ENCODE measurements around the gene GP1BB. TPM values are rescaled to one million over a fixed set of nuclear protein-coding genes. Genes with fewer than 3 reads are reported as not detected.

Gene GP1BB
- total RNA-seq, 1 donor, result 2.1 TPM

DNA sequence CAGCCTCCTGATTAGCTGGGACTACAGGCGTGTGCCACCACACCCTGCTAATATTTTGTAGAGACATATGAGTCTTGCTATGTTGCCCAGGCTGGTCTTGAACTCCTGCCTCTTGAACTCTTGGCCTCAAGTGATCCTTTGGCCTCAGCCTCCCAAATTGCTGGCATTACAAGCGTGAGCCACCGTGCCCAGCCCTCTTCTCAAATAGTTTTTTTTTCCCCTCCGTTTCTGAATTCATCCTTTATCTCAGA lies 49.0 kb downstream of the GP1BB start:
- no peak for DNase-seq (ENCODE audit: low read depth)
- TF ChIP-seq, protein P1, sequence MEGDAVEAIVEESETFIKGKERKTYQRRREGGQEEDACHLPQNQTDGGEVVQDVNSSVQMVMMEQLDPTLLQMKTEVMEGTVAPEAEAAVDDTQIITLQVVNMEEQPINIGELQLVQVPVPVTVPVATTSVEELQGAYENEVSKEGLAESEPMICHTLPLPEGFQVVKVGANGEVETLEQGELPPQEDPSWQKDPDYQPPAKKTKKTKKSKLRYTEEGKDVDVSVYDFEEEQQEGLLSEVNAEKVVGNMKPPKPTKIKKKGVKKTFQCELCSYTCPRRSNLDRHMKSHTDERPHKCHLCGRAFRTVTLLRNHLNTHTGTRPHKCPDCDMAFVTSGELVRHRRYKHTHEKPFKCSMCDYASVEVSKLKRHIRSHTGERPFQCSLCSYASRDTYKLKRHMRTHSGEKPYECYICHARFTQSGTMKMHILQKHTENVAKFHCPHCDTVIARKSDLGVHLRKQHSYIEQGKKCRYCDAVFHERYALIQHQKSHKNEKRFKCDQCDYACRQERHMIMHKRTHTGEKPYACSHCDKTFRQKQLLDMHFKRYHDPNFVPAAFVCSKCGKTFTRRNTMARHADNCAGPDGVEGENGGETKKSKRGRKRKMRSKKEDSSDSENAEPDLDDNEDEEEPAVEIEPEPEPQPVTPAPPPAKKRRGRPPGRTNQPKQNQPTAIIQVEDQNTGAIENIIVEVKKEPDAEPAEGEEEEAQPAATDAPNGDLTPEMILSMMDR (IDR thresholded peaks at IDR 0.05; ENCODE audit: insufficient read depth, low read length), result no peak
- H3K4me3 ChIP-seq (ENCODE audit: low read depth, low read length), result no peak overlapping the region

GRCh38 chr22:19772673-19773469 lies 49.5 kb downstream of the GP1BB start:
- TF ChIP-seq, protein P1 (IDR thresholded peaks at IDR 0.05; ENCODE audit: insufficient read depth, low read length), result no peak
- DNase-seq (ENCODE audit: low read depth), result no peak
- H3K4me3 ChIP-seq (ENCODE audit: low read depth, low read length), result no peak overlapping the region

GRCh38 chr22:19773470-19774040 lies 50.2 kb downstream of the GP1BB start:
- no peak overlapping the region for H3K4me3 ChIP-seq (ENCODE audit: low read depth, low read length)
- DNase-seq (ENCODE audit: low read depth), result no peak
- TF ChIP-seq, protein P1 (IDR thresholded peaks at IDR 0.05; ENCODE audit: insufficient read depth, low read length), result no peak

Other genes starting within 250 kb of the GP1BB start
- gene UFD1, start 244.3 kb upstream of the GP1BB start, total RNA-seq (ENCODE audit: low replicate concordance), result 16.3 and 70.8 TPM in 2 replicates
- gene CDC45, start 243.6 kb upstream of the GP1BB start, total RNA-seq (ENCODE audit: low replicate concordance), result 2.3 and 22.9 TPM in 2 replicates
- 0.27 and 1.6 TPM in 2 replicates for gene CLDN5, start 199.1 kb upstream of the GP1BB start, total RNA-seq (ENCODE audit: low replicate concordance)
- gene SEPTIN5, start 9.0 kb upstream of the GP1BB start, total RNA-seq (ENCODE audit: low replicate concordance), result 18.4 and 62.3 TPM in 2 replicates
- gene TBX1, start 37.2 kb downstream of the GP1BB start, total RNA-seq (ENCODE audit: low replicate concordance), result 2.8 TPM in 1 of 2 replicates, not detected in the other
- 4.0 and 5.2 TPM in 2 replicates for gene GNB1L, start 131.3 kb downstream of the GP1BB start, total RNA-seq (ENCODE audit: low replicate concordance)
- gene RTL10, start 131.3 kb downstream of the GP1BB start, total RNA-seq (ENCODE audit: low replicate concordance), result 5.9 and 10.8 TPM in 2 replicates
- 120 and 151 TPM in 2 replicates for gene COMT, start 218.2 kb downstream of the GP1BB start, total RNA-seq (ENCODE audit: low replicate concordance)
- gene TXNRD2, start 218.3 kb downstream of the GP1BB start, total RNA-seq (ENCODE audit: low replicate concordance), result 16.4 and 16.8 TPM in 2 replicates

Measured in fibroblast of the aortic adventitia (primary cell).